H9 (cell line): Measurements from ENCODE around the gene CFAP157. TPM values are rescaled to one million over a fixed set of nuclear protein-coding genes. Genes with fewer than 3 reads are reported as not detected.

Source experiments
- DNase-seq: peaks from one replicate; pipeline ENCODE4 v3.0.0-alpha.2; 2017
- H2AFZ ChIP-seq: one replicate; pipeline ENCODE4 v1.6.1; 2013; ENCODE audit warnings: mild to moderate bottlenecking, low read length, control low read depth, moderate library complexity
- H2AK5ac ChIP-seq: 2 replicates; pipeline ENCODE4 v1.6.1; 2013; ENCODE audit warnings: low read length, control low read depth, mixed read lengths; ENCODE audit not compliant: insufficient read length
- H2BK120ac ChIP-seq: one replicate; pipeline ENCODE4 v1.6.1; 2013; ENCODE audit warnings: low read depth, mild to moderate bottlenecking, low read length, control low read depth, inconsistent platforms; ENCODE audit not compliant: poor library complexity, severe bottlenecking
- H2BK12ac ChIP-seq: 2 replicates; pipeline ENCODE4 v1.6.1; 2013; ENCODE audit warnings: low read length, control low read depth, mixed read lengths, low read depth; ENCODE audit not compliant: insufficient read length
- H2BK15ac ChIP-seq: 2 replicates; pipeline ENCODE4 v1.6.1; 2013; ENCODE audit warnings: low read depth, low read length, control low read depth
- H2BK20ac ChIP-seq: one replicate; pipeline ENCODE4 v1.6.1; 2013; ENCODE audit warnings: low read depth, mild to moderate bottlenecking, low read length, control low read depth, inconsistent platforms; ENCODE audit not compliant: poor library complexity, severe bottlenecking
- H2BK5ac ChIP-seq: 2 replicates; pipeline ENCODE4 v1.6.1; 2013; ENCODE audit warnings: low read length, control low read depth, mixed read lengths; ENCODE audit not compliant: insufficient read length
- H3K14ac ChIP-seq: 2 replicates; pipeline ENCODE4 v1.6.1; 2013; ENCODE audit warnings: low read length, control low read depth; ENCODE audit not compliant: insufficient read depth
- H3K18ac ChIP-seq: 2 replicates; pipeline ENCODE4 v1.6.1; 2013; ENCODE audit warnings: low read depth, mild to moderate bottlenecking, mixed read lengths, low read length, control low read depth; ENCODE audit not compliant: insufficient read length
- H3K23ac ChIP-seq: 2 replicates; pipeline ENCODE4 v1.6.1; 2013; ENCODE audit warnings: low read length, control low read depth, mixed read lengths, low read depth; ENCODE audit not compliant: insufficient read length
- H3K23me2 ChIP-seq: 2 replicates; pipeline ENCODE4 v1.6.1; 2013; ENCODE audit warnings: low read depth, mild to moderate bottlenecking, mixed read lengths, low read length, control low read depth; ENCODE audit not compliant: insufficient read length, poor library complexity, severe bottlenecking
- H3K27ac ChIP-seq: 2 replicates; pipeline ENCODE4 v1.5.1; 2013; ENCODE audit warnings: low read length, control low read depth, mixed read lengths, low read depth; ENCODE audit not compliant: insufficient read length
- H3K27me3 ChIP-seq: 2 replicates; pipeline ENCODE4 v1.6.1; 2013; ENCODE audit warnings: low read length, control low read depth, inconsistent platforms; ENCODE audit not compliant: insufficient read depth
- H3K4ac ChIP-seq: 2 replicates; pipeline ENCODE4 v1.6.1; 2013; ENCODE audit warnings: low read depth, mild to moderate bottlenecking, control low read depth, inconsistent platforms, low read length, moderate library complexity
- H3K4me1 ChIP-seq: 2 replicates; pipeline ENCODE4 v1.6.1; 2013; ENCODE audit warnings: low read length, control low read depth, inconsistent platforms; ENCODE audit not compliant: insufficient read depth
- H3K4me2 ChIP-seq: 2 replicates; pipeline ENCODE4 v1.6.1; 2013; ENCODE audit warnings: low read length, control low read depth, mixed read lengths; ENCODE audit not compliant: insufficient read length, insufficient read depth
- H3K56ac ChIP-seq: 2 replicates; pipeline ENCODE4 v1.6.1; 2013; ENCODE audit warnings: low read depth, mild to moderate bottlenecking, mixed read lengths, low read length, control low read depth; ENCODE audit not compliant: insufficient read length
- H3K79me1 ChIP-seq: 2 replicates; pipeline ENCODE4 v1.6.1; 2013; ENCODE audit warnings: low read depth, mild to moderate bottlenecking, moderate library complexity, low read length, control low read depth, inconsistent platforms; ENCODE audit not compliant: insufficient read depth, poor library complexity, severe bottlenecking
- H3K79me2 ChIP-seq: 2 replicates; pipeline ENCODE4 v1.6.1; 2013; ENCODE audit warnings: low read length, control low read depth, inconsistent platforms; ENCODE audit not compliant: insufficient read depth
- H3K9ac ChIP-seq: 2 replicates; pipeline ENCODE4 v1.6.1; 2013; ENCODE audit warnings: low read length, control low read depth, mixed read lengths; ENCODE audit not compliant: insufficient read length; ENCODE audit errors: extremely low read depth
- H3K9me3 ChIP-seq: one replicate; pipeline ENCODE4 v1.6.1; 2013; ENCODE audit warnings: low read depth, low read length, inconsistent platforms; ENCODE audit not compliant: control insufficient read depth
- H3T11ph ChIP-seq: one replicate; pipeline ENCODE4 v1.6.1; 2013; ENCODE audit warnings: mild to moderate bottlenecking, low read length, control low read depth, inconsistent platforms
- H4K20me1 ChIP-seq: one replicate; pipeline ENCODE4 v1.6.1; 2013; ENCODE audit not compliant: control insufficient read depth, insufficient read length, insufficient read depth
- H4K5ac ChIP-seq: 2 replicates; pipeline ENCODE4 v1.6.1; 2013; ENCODE audit warnings: low read depth, mild to moderate bottlenecking, mixed read lengths, low read length, control low read depth; ENCODE audit not compliant: insufficient read length
- H4K8ac ChIP-seq: replicated peaks from 2 replicates; pipeline ENCODE4 v1.6.1; 2013; ENCODE audit warnings: low read length, control low read depth, mixed read lengths, low read depth; ENCODE audit not compliant: insufficient read length
- H4K91ac ChIP-seq: 2 replicates; pipeline ENCODE4 v1.6.1; 2013; ENCODE audit warnings: low read depth, mild to moderate bottlenecking, moderate library complexity, mixed read lengths, low read length, control low read depth; ENCODE audit not compliant: insufficient read length
- H3K27ac Mint-ChIP-seq, 3 experiments: 2 replicates in 2 of 3; 3 replicates in 1 of 3; pipeline ENCODE4 v1.8.0; 2020 to 2021; ENCODE audit warnings: mixed read lengths in 3 of 3, mild to moderate bottlenecking in 1 of 3, moderate library complexity in 1 of 3
- H3K27me3 Mint-ChIP-seq: 2 replicates; pipeline ENCODE4 v1.8.0; 2021; ENCODE audit warnings: low read depth, mild to moderate bottlenecking, moderate library complexity, mixed read lengths
- H3K36me3 Mint-ChIP-seq, 3 experiments: 2 replicates in 2 of 3; 3 replicates in 1 of 3; pipeline ENCODE4 v1.8.0; 2020 to 2021; ENCODE audit warnings: low read depth in 3 of 3, mixed read lengths in 3 of 3; ENCODE audit not compliant: insufficient read depth in 1 of 3
- H3K4me1 Mint-ChIP-seq, 2 experiments: 2 replicates each; pipeline ENCODE4 v1.8.0; 2020; ENCODE audit warnings: mixed read lengths in 2 of 2
- H3K4me3 Mint-ChIP-seq, 2 experiments: 2 replicates in 1 of 2; 3 replicates in 1 of 2; pipeline ENCODE4 v1.8.0; 2020 to 2021; ENCODE audit warnings: mild to moderate bottlenecking in 2 of 2, mixed read lengths in 2 of 2, moderate library complexity in 1 of 2
- H3K9me3 Mint-ChIP-seq, 2 experiments: 2 replicates in 1 of 2; 3 replicates in 1 of 2; pipeline ENCODE4 v1.8.0; 2020; ENCODE audit warnings: mild to moderate bottlenecking in 2 of 2, mixed read lengths in 2 of 2, moderate library complexity in 1 of 2
- CTCF ChIP-seq: fragments of 200-600 bp; sonication (generic); conservative IDR thresholded peaks from 3 replicates; pipeline ENCODE4 v1.8.0; 2021; ENCODE audit warnings: antibody characterized with exemption, mild to moderate bottlenecking
- WGBS: extraction: QIAGEN DNeasy Blood & Tissue Kit; methylation state at CpG from one replicate; pipeline ENCODE4 v1.1.7; 2013; ENCODE audit warnings: missing lambda C conversion rate, low lambda C conversion rate, mixed read lengths; ENCODE audit not compliant: insufficient read length; ENCODE audit errors: extremely low coverage; 5-methylcytosine and 5-hydroxymethylcytosine counted together
- total RNA-seq: library from RNA; stranded (reverse); gene quantifications from 2 replicates; pipeline ENCODE4 v1.2.1, GENCODE V29; 2021

CFAP157 gene
- total RNA-seq, 1 experiment from 2014 or later = 0.22 TPM

- Histone ChIP-seq H3K14ac (no peak overlapping the region), H4K20me1 (no peaks in the 10 kb centered on the region), H3K4ac (no peak overlapping the region), H3K23ac (no peak overlapping the region), H3K79me1 (no peaks in the 10 kb centered on the region), H2AFZ (no peak overlapping the region), H3K18ac (no peak overlapping the region), H2BK15ac (no peak overlapping the region), H3K79me2 (no peaks in the 10 kb centered on the region), H3K4me1 (no peaks in the 10 kb centered on the region), H2BK120ac (no peak overlapping the region), H4K91ac (no peak overlapping the region), H4K5ac (no peak overlapping the region), H2AK5ac (no peak overlapping the region), H3K27ac (no peak overlapping the region), H3K56ac (no peak overlapping the region), H3K9me3 (no peaks in the 10 kb centered on the region), H3K4me2 (no peak overlapping the region), H2BK12ac (no peak overlapping the region), H2BK20ac (no peak overlapping the region), H3K23me2 (no peaks in the 10 kb centered on the region), H3K27me3 (no peaks in the 10 kb centered on the region), H3T11ph (no peak overlapping the region), H3K9ac (no peak overlapping the region), H4K8ac (no peak overlapping the region), H2BK5ac (no peak overlapping the region)
- Mint-ChIP-seq H3K27me3 (no peaks in the 10 kb centered on the region), H3K4me1 (no peaks in the 10 kb centered on the region), H3K4me3 (no peak overlapping the region), H3K27ac (peak overlapping the region in 1 of 3 experiments; percentile 80; a peak in 1 of 7 replicates), H3K9me3 (no peaks in the 10 kb centered on the region; a peak in 1 of 5 replicates), H3K36me3 (peaks cover 30 to 48% (median 32%) of the 10 kb centered on the region in 3 experiments; a peak in 6 of 7 replicates)
- no peak for TF ChIP-seq CTCF
- WGBS = no CpG with 5 or more reads among the region's 6 CpGs
- no peak for DNase-seq
These were observed 20.1 kb upstream of the CFAP157 start for GRCh38 chr9:127686461-127687393.
